Measurements from ENCODE around the gene FLT3LG. TPM values are rescaled to one million over a fixed set of nuclear protein-coding genes. Genes with fewer than 3 reads are reported as not detected.

Gene FLT3LG, protein sequence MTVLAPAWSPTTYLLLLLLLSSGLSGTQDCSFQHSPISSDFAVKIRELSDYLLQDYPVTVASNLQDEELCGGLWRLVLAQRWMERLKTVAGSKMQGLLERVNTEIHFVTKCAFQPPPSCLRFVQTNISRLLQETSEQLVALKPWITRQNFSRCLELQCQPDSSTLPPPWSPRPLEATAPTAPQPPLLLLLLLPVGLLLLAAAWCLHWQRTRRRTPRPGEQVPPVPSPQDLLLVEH
- 1 to 10 TPM in 2 of 4 donors, under 1 TPM in 1, not detected in 1; 1.00 to 4.0 (median 3.2) TPM for total RNA-seq

DNA sequence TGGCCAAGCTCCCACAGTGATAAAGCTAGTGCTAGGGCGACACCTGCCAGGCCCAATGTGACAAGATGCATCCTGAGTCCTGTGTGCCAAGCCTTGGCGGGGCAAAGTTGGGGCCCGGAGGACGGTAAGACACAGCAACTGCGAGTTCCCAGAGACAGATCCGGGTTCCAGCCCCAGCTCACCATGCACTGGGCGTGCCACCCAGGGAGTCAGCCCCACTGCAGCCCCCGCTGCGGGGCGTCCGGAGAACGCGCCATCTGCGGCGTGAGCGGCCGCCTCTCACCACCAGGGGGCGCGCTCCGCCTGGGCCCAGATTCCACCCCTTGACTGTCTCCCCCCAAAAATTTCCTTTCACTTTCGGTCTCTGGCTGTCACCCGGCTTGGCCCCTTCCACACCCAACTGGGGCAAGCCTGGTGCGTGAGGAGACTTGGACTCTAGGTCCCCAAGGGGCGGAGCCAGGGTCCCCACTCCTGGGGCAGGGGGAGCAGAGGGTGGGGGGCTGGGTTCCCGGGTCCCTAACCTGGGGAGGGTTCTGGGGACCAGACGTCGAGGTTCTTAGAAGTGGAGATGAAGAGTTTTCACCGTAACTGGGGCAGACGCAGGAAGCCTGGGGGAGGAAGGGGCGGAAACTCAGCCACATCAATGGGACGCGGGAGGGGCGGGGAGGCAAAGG is at the start of gene FLT3LG:
Gene FLT3LG (plus strand): TSS at position 348 of the 674 bp plus-strand sequence. CDS start 425 bp downstream, outside the sequence.
- WGBS, 2 donors (ENCODE audit: low coverage in 1 of 2): 1 to 20% methylated on average over 1 to 33 of the region's 33 CpGs
- Histone ChIP-seq H3K9me3 (no peaks in the 10 kb centered on the region), H3K27ac (peak within 1 kb of the TSS; percentile 83 to 89 (median 86)), H3K27me3 (no peaks in the 10 kb centered on the region), H3K36me3 (no peaks in the 10 kb centered on the region), H3K4me1 (peaks cover 8 to 35% (median 13%) of the 10 kb centered on the region in 4 donors), H3K4me3 (peak within 1 kb of the TSS; percentile 68 to 81 (median 73))
- TF ChIP-seq POLR2AphosphoS5 (IDR thresholded peaks at IDR 0.05) (peak; percentile 33 to 57 (median 46)), POLR2A (IDR thresholded peaks at IDR 0.05) (peak; percentile 24), EP300 (IDR thresholded peaks at IDR 0.05; ENCODE audit: low read depth) (peak; percentile 12)
- TF ChIP-seq, protein P1, sequence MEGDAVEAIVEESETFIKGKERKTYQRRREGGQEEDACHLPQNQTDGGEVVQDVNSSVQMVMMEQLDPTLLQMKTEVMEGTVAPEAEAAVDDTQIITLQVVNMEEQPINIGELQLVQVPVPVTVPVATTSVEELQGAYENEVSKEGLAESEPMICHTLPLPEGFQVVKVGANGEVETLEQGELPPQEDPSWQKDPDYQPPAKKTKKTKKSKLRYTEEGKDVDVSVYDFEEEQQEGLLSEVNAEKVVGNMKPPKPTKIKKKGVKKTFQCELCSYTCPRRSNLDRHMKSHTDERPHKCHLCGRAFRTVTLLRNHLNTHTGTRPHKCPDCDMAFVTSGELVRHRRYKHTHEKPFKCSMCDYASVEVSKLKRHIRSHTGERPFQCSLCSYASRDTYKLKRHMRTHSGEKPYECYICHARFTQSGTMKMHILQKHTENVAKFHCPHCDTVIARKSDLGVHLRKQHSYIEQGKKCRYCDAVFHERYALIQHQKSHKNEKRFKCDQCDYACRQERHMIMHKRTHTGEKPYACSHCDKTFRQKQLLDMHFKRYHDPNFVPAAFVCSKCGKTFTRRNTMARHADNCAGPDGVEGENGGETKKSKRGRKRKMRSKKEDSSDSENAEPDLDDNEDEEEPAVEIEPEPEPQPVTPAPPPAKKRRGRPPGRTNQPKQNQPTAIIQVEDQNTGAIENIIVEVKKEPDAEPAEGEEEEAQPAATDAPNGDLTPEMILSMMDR (IDR thresholded peaks at IDR 0.05): peak; percentile 98 to 100 (median 99)
- intact Hi-C loops (cut with DNase I; ENCODE audit: low total_unique reads): loop anchor here (10.0 kb wide), 1 partner anchor 211 kb away; the partner anchor contains the start of gene ADM5
- DNase-seq: peak; percentile 83
- in situ Hi-C loops (cut with MboI; ENCODE audit: low pct_ligation_motif_present in 1 of 4, low pct_unique_long_range_greater_than_20kb in 1 of 4, low sequenced_read_pairs in 3 of 4): no loop called here

DNA sequence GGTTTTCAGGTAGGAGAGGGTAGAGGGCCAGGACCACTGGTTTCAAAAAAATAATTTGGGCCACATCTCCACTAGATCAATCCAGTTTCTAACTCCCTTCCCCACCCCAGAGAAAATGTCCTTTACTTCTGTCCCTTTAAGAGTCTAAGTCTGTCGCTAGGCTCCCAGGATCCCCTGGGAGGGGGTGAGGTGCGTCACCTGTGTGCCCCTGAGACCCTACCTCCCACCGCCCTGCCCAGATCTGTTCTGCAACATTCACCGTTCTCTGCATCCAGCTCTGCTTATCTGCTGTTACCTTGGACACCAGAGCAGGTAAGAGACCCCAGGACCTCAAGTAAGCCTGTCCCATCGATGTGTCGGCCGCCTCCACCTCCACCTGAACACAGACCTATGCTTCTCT is 48.8 kb upstream of the FLT3LG start, which contains the start of gene GFY:
Gene GFY (plus strand): TSS at position 211 of the 400 bp plus-strand sequence. CDS start 1,043 bp downstream, outside the sequence.
- no peaks in the 10 kb centered on the region for H3K36me3 ChIP-seq
- DNase-seq: no peak
- H3K9me3 ChIP-seq: no peaks in the 10 kb centered on the region
- peaks cover 100% of the 10 kb centered on the region for H3K27me3 ChIP-seq
- H3K4me3 ChIP-seq: no peak within 1 kb of the TSS
- TF ChIP-seq, protein P1 (IDR thresholded peaks at IDR 0.05): no peak
- TF ChIP-seq POLR2AphosphoS5 (IDR thresholded peaks at IDR 0.05) (no peak), POLR2A (IDR thresholded peaks at IDR 0.05) (no peak), EP300 (IDR thresholded peaks at IDR 0.05; ENCODE audit: low read depth) (no peak)
- WGBS, 2 donors (ENCODE audit: low coverage in 1 of 2): 43 to 51% methylated on average over 7 of the region's 7 CpGs
- H3K4me1 ChIP-seq: peaks cover 9 to 38% (median 29%) of the 10 kb centered on the region in 4 donors
- H3K27ac ChIP-seq: no peak within 1 kb of the TSS
- in situ Hi-C loops (cut with MboI; ENCODE audit: low pct_ligation_motif_present in 1 of 4, low pct_unique_long_range_greater_than_20kb in 1 of 4, low sequenced_read_pairs in 3 of 4) (no loop called here), intact Hi-C loops (cut with DNase I; ENCODE audit: low total_unique reads) (no loop called here)

- intact Hi-C loops (cut with DNase I; ENCODE audit: low total_unique reads) (no loop called here), in situ Hi-C loops (cut with MboI; ENCODE audit: low pct_ligation_motif_present in 1 of 4, low pct_unique_long_range_greater_than_20kb in 1 of 4, low sequenced_read_pairs in 3 of 4) (no loop called here)
- Histone ChIP-seq H3K27me3 (peaks cover 100% of the 10 kb centered on the region), H3K4me1 (peaks cover 9 to 36% (median 27%) of the 10 kb centered on the region in 4 donors), H3K36me3 (no peaks in the 10 kb centered on the region), H3K4me3 (no peak overlapping the region), H3K9me3 (no peaks in the 10 kb centered on the region), H3K27ac (no peak overlapping the region)
- WGBS, 2 donors (ENCODE audit: low coverage in 1 of 2): 6% methylated on average over 30 of the region's 30 CpGs; no CpG with 5 or more reads in 1 of the 2 donors
- TF ChIP-seq, protein P1 (IDR thresholded peaks at IDR 0.05): no peak
- TF ChIP-seq POLR2AphosphoS5 (IDR thresholded peaks at IDR 0.05) (no peak), POLR2A (IDR thresholded peaks at IDR 0.05) (no peak), EP300 (IDR thresholded peaks at IDR 0.05; ENCODE audit: low read depth) (no peak)
- no peak for DNase-seq
Observed at GRCh38 chr19:49425922-49426592, 48.0 kb upstream of the FLT3LG start.

- TF ChIP-seq EP300 (IDR thresholded peaks at IDR 0.05; ENCODE audit: low read depth) (no peak), POLR2AphosphoS5 (IDR thresholded peaks at IDR 0.05) (no peak), POLR2A (IDR thresholded peaks at IDR 0.05) (no peak)
- TF ChIP-seq, protein P1 (IDR thresholded peaks at IDR 0.05): no peak
- 54% methylated on average over 12 of the region's 12 CpGs; no CpG with 5 or more reads in 1 of the 2 donors for WGBS, 2 donors (ENCODE audit: low coverage in 1 of 2)
- H3K27ac ChIP-seq: no peak overlapping the region
- H3K9me3 ChIP-seq: no peaks in the 10 kb centered on the region
- peaks cover 6 to 27% (median 22%) of the 10 kb centered on the region in 4 donors for H3K4me1 ChIP-seq
- no peak for DNase-seq
- H3K4me3 ChIP-seq: no peak overlapping the region
- intact Hi-C loops (cut with DNase I; ENCODE audit: low total_unique reads) (no loop called here), in situ Hi-C loops (cut with MboI; ENCODE audit: low pct_ligation_motif_present in 1 of 4, low pct_unique_long_range_greater_than_20kb in 1 of 4, low sequenced_read_pairs in 3 of 4) (no loop called here)
- no peaks in the 10 kb centered on the region for H3K36me3 ChIP-seq
- peaks cover 100% of the 10 kb centered on the region for H3K27me3 ChIP-seq
Observed at GRCh38 chr19:49427339-49427738, 46.7 kb upstream of the FLT3LG start.

Data from transverse colon (tissue), 4 donors.